Thyroid gland (tissue), 4 donors: ENCODE results near the gene SETBP1. TPM values are rescaled to one million over a fixed set of nuclear protein-coding genes. Genes with fewer than 3 reads are reported as not detected.

Experiments used
- DNase-seq, 2 donors: peaks; one replicate each; pipeline ENCODE4 v3.0.0-alpha.2; 2019
- H3K27ac ChIP-seq, 3 donors: fragments of 200-600 bp; sonication (generic); 1 replicate in 2 of 3; 2 replicates in 1 of 3; pipeline ENCODE4 v1.5.1; 2016 to 2019; ENCODE audit warnings: mild to moderate bottlenecking in 1 of 3, moderate library complexity in 1 of 3
- H3K27me3 ChIP-seq: fragments of 200-600 bp; sonication (generic); one replicate; pipeline ENCODE4 v1.5.1; 2019
- H3K36me3 ChIP-seq, 2 donors: fragments of 200-600 bp; sonication (generic); one replicate each; pipeline ENCODE4 v1.5.1; 2016 to 2019
- H3K4me1 ChIP-seq, 2 donors: fragments of 200-600 bp; sonication (generic); one replicate each; pipeline ENCODE4 v1.5.1; 2017 to 2019
- H3K4me3 ChIP-seq, 3 donors: fragments of 200-600 bp; sonication (generic); replicated peaks in 1 of 3; 1 replicate in 2 of 3; 2 replicates in 1 of 3; pipeline ENCODE4 v1.5.1; 2016; ENCODE audit warnings: mild to moderate bottlenecking in 1 of 3
- H3K9me3 ChIP-seq: fragments of 200-600 bp; sonication (generic); one replicate; pipeline ENCODE4 v1.5.1; 2017
- CTCF ChIP-seq, 6 experiments: fragments of 200-600 bp in 3 of 6; fragments of 450-650 bp in 3 of 6; sonication (generic) in 3 of 6; IDR thresholded peaks; one replicate each; pipeline ENCODE4 v1.5.1; 2016 to 2019; ENCODE audit warnings: antibody characterized with exemption in 6 of 6, mild to moderate bottlenecking in 2 of 6, inconsistent platforms in 1 of 6, moderate library complexity in 1 of 6
- POLR2A ChIP-seq, 2 donors: fragments of 450-650 bp; IDR thresholded peaks; one replicate each; pipeline ENCODE4 v1.6.1; 2017; ENCODE audit warnings: antibody characterized with exemption in 2 of 2, mild to moderate bottlenecking in 2 of 2, moderate library complexity in 1 of 2
- WGBS, 2 donors: methylation state at CpG; one replicate each; pipeline ENCODE4 v1.1.5; 2017; 5-methylcytosine and 5-hydroxymethylcytosine counted together
- intact Hi-C: fragments of 100-400 bp; cut with DNase I; formaldehyde crosslinking; loops from one replicate; pipeline ENCODE4 v1.15.1; 2023
- total RNA-seq, 4 donors: library from RNA; depleted of rRNA; stranded (reverse); fragments of >200 nt; gene quantifications; one replicate each; pipeline ENCODE4 v1.2.3, GENCODE V29; 2016

The SETBP1 gene
- total RNA-seq, 4 donors from 2014 or later, result 32.1 to 72.0 (median 42.0) TPM

DNA sequence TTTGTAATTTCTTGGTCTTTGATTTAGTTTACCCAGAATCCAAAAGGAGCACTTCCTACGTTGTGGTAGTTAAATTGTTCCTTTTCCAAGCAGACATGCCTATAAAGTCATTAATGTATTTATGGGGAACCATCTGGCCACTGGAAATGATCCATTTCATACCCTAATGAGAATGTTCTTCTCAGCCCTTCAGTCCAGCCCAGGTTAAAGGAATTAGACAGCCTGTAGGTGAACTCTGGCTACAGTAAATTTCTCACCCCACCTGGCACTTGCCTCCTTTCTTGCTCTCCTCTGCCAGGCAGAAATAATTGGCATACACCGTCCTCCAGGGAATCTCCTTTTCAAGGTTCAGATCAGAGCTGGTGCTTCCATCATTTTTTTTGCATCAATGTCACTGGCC, 121.1 kb downstream of the SETBP1 start:
- H3K4me3 ChIP-seq, result no peak overlapping the region
- WGBS, 2 donors, result 96 to 97% methylated on average over 2 of the region's 2 CpGs
- TF ChIP-seq POLR2A (IDR thresholded peaks at IDR 0.05) (no peak), CTCF (IDR thresholded peaks at IDR 0.05) (no peak)
- no peaks in the 10 kb centered on the region for H3K9me3 ChIP-seq
- no peak overlapping the region for H3K27ac ChIP-seq
- no peaks in the 10 kb centered on the region for H3K36me3 ChIP-seq
- intact Hi-C loops, result no loop called here
- no peak for DNase-seq
- H3K4me1 ChIP-seq, result peaks cover 0 to 4% of the 10 kb centered on the region in 2 donors
- no peaks in the 10 kb centered on the region for H3K27me3 ChIP-seq

GRCh38 chr18:44802508-44802907, 121.8 kb downstream of the SETBP1 start:
- Histone ChIP-seq H3K4me3 (no peak overlapping the region), H3K4me1 (peaks cover 0 to 4% of the 10 kb centered on the region in 2 donors), H3K9me3 (no peaks in the 10 kb centered on the region), H3K36me3 (no peaks in the 10 kb centered on the region), H3K27ac (peak overlapping the region in 2 of 3 donors; percentile 18 to 48), H3K27me3 (no peaks in the 10 kb centered on the region)
- DNase-seq, result no peak
- WGBS, 2 donors, result 91 to 92% methylated on average over 3 of the region's 3 CpGs
- intact Hi-C loops, result no loop called here
- TF ChIP-seq CTCF (IDR thresholded peaks at IDR 0.05) (no peak), POLR2A (IDR thresholded peaks at IDR 0.05) (no peak)

DNA sequence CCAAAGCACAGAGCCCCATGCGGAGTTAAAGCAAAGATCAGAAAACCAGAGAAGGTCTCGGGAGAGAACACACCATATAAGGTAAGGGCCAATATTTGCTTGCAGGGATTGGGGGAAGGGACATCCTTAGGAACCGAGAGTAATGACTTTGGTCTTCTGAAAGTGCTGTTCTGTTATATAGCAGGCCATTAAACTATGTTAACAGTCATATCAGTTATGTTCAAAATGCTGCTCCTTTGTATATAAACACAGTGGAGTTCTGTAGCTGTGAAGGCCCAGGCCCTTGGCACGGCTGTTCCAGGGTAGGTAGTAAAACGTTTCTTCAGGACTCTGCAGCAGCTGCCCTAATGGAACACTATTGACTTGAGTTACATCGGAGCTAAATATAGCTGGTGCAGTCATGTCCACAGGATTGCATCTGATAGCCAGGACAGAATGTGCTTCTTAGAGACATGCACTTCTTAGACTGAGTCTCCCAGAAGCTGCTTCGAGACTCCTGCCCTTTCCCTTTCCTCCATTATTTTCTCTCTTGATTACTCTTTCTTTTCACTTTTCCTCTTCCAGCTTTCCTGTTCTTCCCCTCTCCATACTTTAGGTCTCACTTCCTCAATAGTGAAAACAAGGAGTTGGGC, 122.4 kb downstream of the SETBP1 start:
- Histone ChIP-seq H3K27me3 (no peaks in the 10 kb centered on the region), H3K9me3 (no peaks in the 10 kb centered on the region), H3K4me3 (no peak overlapping the region), H3K4me1 (peaks cover 0 to 4% of the 10 kb centered on the region in 2 donors), H3K27ac (peak overlapping the region in 2 of 3 donors; percentile 18 to 48), H3K36me3 (no peaks in the 10 kb centered on the region)
- DNase-seq, result no peak
- WGBS, 2 donors, result 74 to 80% methylated on average over 7 of the region's 7 CpGs
- intact Hi-C loops, result no loop called here
- TF ChIP-seq CTCF (IDR thresholded peaks at IDR 0.05) (no peak), POLR2A (IDR thresholded peaks at IDR 0.05) (no peak)

DNA sequence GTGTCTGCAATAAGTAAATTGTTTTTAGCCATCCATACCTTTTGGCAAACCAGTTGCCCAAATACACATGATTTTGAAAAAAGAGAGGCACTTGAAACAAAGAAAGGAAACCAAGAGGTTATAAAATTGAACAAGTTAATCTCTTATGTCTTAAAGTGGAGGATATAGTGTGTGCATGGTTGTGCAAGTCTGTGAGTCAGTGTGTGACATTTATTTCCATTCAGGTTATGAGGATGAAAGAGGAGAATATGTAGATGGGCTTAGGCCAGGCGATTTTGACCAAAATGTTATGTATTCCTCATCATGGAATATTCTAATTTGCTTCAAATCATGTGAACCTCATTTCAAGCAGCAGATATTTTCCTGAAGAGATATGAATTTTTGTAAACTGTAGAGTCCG, 123.3 kb downstream of the SETBP1 start:
- 94 to 95% methylated on average over 2 of the region's 2 CpGs for WGBS, 2 donors
- Histone ChIP-seq H3K36me3 (no peaks in the 10 kb centered on the region), H3K9me3 (no peaks in the 10 kb centered on the region), H3K4me3 (no peak overlapping the region), H3K4me1 (peaks cover 0 to 4% of the 10 kb centered on the region in 2 donors), H3K27ac (peak overlapping the region in 2 of 3 donors; percentile 1 to 13), H3K27me3 (no peaks in the 10 kb centered on the region)
- DNase-seq, result no peak
- TF ChIP-seq CTCF (IDR thresholded peaks at IDR 0.05), result no peak
- no peak for TF ChIP-seq POLR2A (IDR thresholded peaks at IDR 0.05)
- intact Hi-C loops, result no loop called here

- Histone ChIP-seq H3K4me1 (peaks cover 0 to 4% of the 10 kb centered on the region in 2 donors), H3K9me3 (no peaks in the 10 kb centered on the region), H3K36me3 (no peaks in the 10 kb centered on the region), H3K4me3 (no peak overlapping the region), H3K27me3 (no peaks in the 10 kb centered on the region), H3K27ac (no peak overlapping the region)
- WGBS, 2 donors, result 89 to 94% methylated on average over 3 of the region's 3 CpGs
- TF ChIP-seq POLR2A (IDR thresholded peaks at IDR 0.05), result no peak
- TF ChIP-seq CTCF (IDR thresholded peaks at IDR 0.05), result no peak
- DNase-seq, result no peak
- intact Hi-C loops, result no loop called here
Observed at GRCh38 chr18:44805176-44805575, 124.5 kb downstream of the SETBP1 start.
